PC-9 (cell line): ENCODE results near the gene HBB. TPM values are rescaled to one million over a fixed set of nuclear protein-coding genes. Genes with fewer than 3 reads are reported as not detected.

ENCODE experiments used
- BruUV-seq: library from RNA; stranded (reverse); fragments of 400-500 nt; replicated peaks from 2 replicates; lab custom pipeline; 2021; lab: Mats Ljungman, UMichigan
- CTCF ChIA-PET: fragments of 300-600 bp; sonication (Branson Sonifier 250); formaldehyde crosslinking; loops from one replicate; lab custom pipeline; 2022; ENCODE audit warnings: antibody characterized with exemption; lab: Charles Lee
- POLR2A ChIA-PET: fragments of 300-600 bp; sonication (Branson Sonifier 250); formaldehyde crosslinking; loops from one replicate; lab custom pipeline; 2022; ENCODE audit warnings: antibody characterized with exemption; ENCODE audit not compliant: unreplicated experiment; lab: Charles Lee
- DNase-seq, 2 experiments: peaks; one replicate each; pipeline versions ENCODE4 v3.0.0 to v3.0.0-alpha.2; 2015 to 2022; ENCODE audit warnings: mixed read lengths in 1 of 2
- H2AFZ ChIP-seq: fragments of 200-600 bp; sonication (generic); 2 replicates; pipeline ENCODE4 v1.8.1; 2017; ENCODE audit warnings: antibody characterized with exemption
- H3F3A ChIP-seq: fragments of 200-600 bp; sonication (generic); 2 replicates; pipeline ENCODE4 v1.8.1; 2017; ENCODE audit warnings: antibody characterized with exemption, mild to moderate bottlenecking, low read depth; ENCODE audit not compliant: insufficient read depth
- H3K27ac ChIP-seq: fragments of 200-600 bp; sonication (generic); 2 replicates; pipeline ENCODE4 v1.6.1; 2016; ENCODE audit warnings: mixed run types
- H3K27me3 ChIP-seq: fragments of 200-600 bp; sonication (generic); 2 replicates; pipeline ENCODE4 v1.6.1; 2016; ENCODE audit warnings: low read depth, mixed run types; ENCODE audit not compliant: insufficient read depth
- H3K36me3 ChIP-seq: fragments of 200-600 bp; sonication (generic); 2 replicates; pipeline ENCODE4 v1.6.1; 2016; ENCODE audit warnings: low read depth, mixed run types
- H3K4me1 ChIP-seq: fragments of 200-600 bp; sonication (generic); replicated peaks from 2 replicates; pipeline ENCODE4 v1.6.1; 2016; ENCODE audit warnings: mixed run types; ENCODE audit not compliant: insufficient read depth
- H3K4me2 ChIP-seq: fragments of 200-600 bp; sonication (generic); 2 replicates; pipeline ENCODE4 v1.6.1; 2017; ENCODE audit warnings: mixed run types
- H3K4me3 ChIP-seq: fragments of 200-600 bp; sonication (generic); 2 replicates; pipeline ENCODE4 v1.6.1; 2016; ENCODE audit warnings: mixed run types
- H3K79me2 ChIP-seq: fragments of 200-600 bp; sonication (generic); 2 replicates; pipeline ENCODE4 v1.6.1; 2017; ENCODE audit warnings: low read depth, mixed run types
- H3K9me2 ChIP-seq: fragments of 200-600 bp; sonication (generic); 2 replicates; pipeline ENCODE4 v1.8.1; 2017; ENCODE audit warnings: mild to moderate bottlenecking; ENCODE audit not compliant: insufficient read depth
- H3K9me3 ChIP-seq: fragments of 200-600 bp; sonication (generic); 2 replicates; pipeline ENCODE4 v1.8.1; 2016; ENCODE audit warnings: low read depth; ENCODE audit not compliant: insufficient read depth
- H4K20me1 ChIP-seq: fragments of 200-600 bp; sonication (generic); 2 replicates; pipeline ENCODE4 v1.8.1; 2017; ENCODE audit not compliant: insufficient read depth
- EZH2 ChIP-seq: fragments of 200-600 bp; sonication (generic); IDR thresholded peaks from 2 replicates; pipeline ENCODE4 v1.8.0; 2017; ENCODE audit warnings: antibody characterized with exemption, low read depth
- intact Hi-C: fragments of 100-400 bp; cut with micrococcal nuclease; formaldehyde crosslinking; loops from one replicate; pipeline ENCODE4 v1.10.0; 2022; ENCODE audit not compliant: unreplicated experiment
- total RNA-seq: library from RNA; stranded (reverse); gene quantifications from 2 replicates; pipeline ENCODE4 v1.2.3, GENCODE V29; 2021
- TF ChIP-seq, protein P1 (sequence below): fragments of 200-600 bp; sonication (generic); conservative IDR thresholded peaks from 2 replicates; pipeline ENCODE4 v1.6.1; 2017; ENCODE audit warnings: mixed run types, antibody characterized with exemption, mild to moderate bottlenecking, moderate library complexity

Gene HBB
- total RNA-seq, 1 experiment from 2014 or later = not detected

DNA sequence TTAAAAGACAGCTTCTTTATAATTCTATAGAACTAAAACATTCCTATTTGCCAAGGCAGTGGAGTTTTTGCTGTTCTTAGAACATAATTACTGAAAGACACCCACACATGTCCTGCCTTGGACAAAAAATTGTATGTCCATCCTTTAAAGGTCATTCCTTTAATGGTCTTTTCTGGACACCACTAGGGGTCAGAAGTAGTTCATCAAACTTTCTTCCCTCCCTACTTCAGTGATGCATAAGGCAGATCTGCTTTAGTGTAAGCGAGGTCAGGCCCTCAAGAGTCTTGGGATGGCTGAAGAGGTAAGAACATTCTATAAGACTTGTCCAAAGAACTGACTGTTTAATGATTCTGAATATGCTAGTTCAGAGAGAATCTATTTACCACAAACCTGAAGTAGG, 22.1 kb downstream of the HBB start:
- POLR2A ChIA-PET = no interaction called here
- no peaks in the 10 kb centered on the region for H3K4me1 ChIP-seq
- BruUV-seq = no TSS peak
- TF ChIP-seq, protein P1, sequence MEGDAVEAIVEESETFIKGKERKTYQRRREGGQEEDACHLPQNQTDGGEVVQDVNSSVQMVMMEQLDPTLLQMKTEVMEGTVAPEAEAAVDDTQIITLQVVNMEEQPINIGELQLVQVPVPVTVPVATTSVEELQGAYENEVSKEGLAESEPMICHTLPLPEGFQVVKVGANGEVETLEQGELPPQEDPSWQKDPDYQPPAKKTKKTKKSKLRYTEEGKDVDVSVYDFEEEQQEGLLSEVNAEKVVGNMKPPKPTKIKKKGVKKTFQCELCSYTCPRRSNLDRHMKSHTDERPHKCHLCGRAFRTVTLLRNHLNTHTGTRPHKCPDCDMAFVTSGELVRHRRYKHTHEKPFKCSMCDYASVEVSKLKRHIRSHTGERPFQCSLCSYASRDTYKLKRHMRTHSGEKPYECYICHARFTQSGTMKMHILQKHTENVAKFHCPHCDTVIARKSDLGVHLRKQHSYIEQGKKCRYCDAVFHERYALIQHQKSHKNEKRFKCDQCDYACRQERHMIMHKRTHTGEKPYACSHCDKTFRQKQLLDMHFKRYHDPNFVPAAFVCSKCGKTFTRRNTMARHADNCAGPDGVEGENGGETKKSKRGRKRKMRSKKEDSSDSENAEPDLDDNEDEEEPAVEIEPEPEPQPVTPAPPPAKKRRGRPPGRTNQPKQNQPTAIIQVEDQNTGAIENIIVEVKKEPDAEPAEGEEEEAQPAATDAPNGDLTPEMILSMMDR = peak; percentile 66
- no peak for TF ChIP-seq EZH2
- intact Hi-C loops = loop anchor here (1.0 to 2.0 kb wide), 3 partner anchors 87 to 604 kb away; partner anchors contain the start of gene OR52N2
- no peaks in the 10 kb centered on the region for H3K9me2 ChIP-seq
- no peak overlapping the region for H3K4me2 ChIP-seq
- H3K4me3 ChIP-seq = no peak overlapping the region
- CTCF ChIA-PET = no interaction called here
- H4K20me1 ChIP-seq = no peaks in the 10 kb centered on the region
- no peak overlapping the region for H2AFZ ChIP-seq
- H3K36me3 ChIP-seq = no peaks in the 10 kb centered on the region
- H3F3A ChIP-seq = no peaks in the 10 kb centered on the region
- no peak overlapping the region for H3K27ac ChIP-seq
- H3K9me3 ChIP-seq = no peaks in the 10 kb centered on the region
- H3K27me3 ChIP-seq = no peaks in the 10 kb centered on the region
- peak in 1 of 2 experiments; percentile 1 for DNase-seq
- H3K79me2 ChIP-seq = no peaks in the 10 kb centered on the region

DNA sequence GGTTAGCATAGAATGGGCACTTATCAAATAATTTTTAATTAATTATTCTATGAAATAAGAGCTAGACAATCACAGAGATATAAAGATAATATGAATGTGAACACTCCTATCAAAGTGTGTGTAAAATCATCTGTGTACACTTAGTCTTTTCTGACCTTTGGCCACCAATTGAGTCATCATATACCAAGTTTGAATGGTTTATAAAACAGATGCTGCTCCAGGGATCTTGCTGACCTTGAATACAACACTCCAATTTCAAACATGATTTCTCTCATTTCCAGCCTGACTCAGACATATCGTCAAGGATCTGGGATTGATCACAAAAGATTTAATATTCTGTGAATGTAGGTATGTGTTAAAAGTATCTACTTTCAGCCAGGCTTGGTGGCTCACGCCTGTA, 23.5 kb downstream of the HBB start:
- intact Hi-C loops = no loop called here
- Histone ChIP-seq H3K36me3 (no peaks in the 10 kb centered on the region), H3K27me3 (no peaks in the 10 kb centered on the region), H3K9me3 (no peaks in the 10 kb centered on the region), H3K9me2 (no peaks in the 10 kb centered on the region), H3F3A (no peaks in the 10 kb centered on the region), H3K4me1 (no peaks in the 10 kb centered on the region), H4K20me1 (no peaks in the 10 kb centered on the region), H3K27ac (no peak overlapping the region), H3K79me2 (no peaks in the 10 kb centered on the region), H3K4me2 (no peak overlapping the region), H2AFZ (no peak overlapping the region), H3K4me3 (no peak overlapping the region)
- BruUV-seq = no TSS peak
- POLR2A ChIA-PET = no interaction called here
- DNase-seq = no peak
- TF ChIP-seq, protein P1 = no peak
- no peak for TF ChIP-seq EZH2
- CTCF ChIA-PET = no interaction called here

DNA sequence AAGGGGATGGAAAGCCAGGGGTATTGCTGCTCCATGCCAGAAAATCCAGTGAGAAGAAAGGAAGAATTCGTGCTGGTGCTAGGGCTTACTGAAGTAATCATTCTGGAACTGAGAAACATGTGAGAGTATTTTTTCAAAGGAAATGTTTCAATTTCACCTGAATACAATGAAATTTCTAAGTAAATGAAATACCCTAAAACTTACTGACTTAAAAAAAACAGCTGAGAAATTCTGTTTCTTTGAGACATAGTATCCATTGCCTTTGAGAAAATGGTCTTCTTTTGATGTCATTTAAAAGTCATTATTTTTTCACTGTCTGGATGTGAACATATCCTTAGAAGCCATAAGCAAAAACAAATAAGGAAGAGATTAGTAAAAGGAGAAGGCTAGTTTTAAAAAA, 26.3 kb downstream of the HBB start, which contains the start of gene OR51V1:
Gene OR51V1 (minus strand): TSS at position 101 of the 400 bp plus-strand sequence. CDS start 0 bp downstream, at position 101.
- Histone ChIP-seq H2AFZ (no peak within 1 kb of the TSS), H3K4me3 (no peak within 1 kb of the TSS), H3F3A (no peaks in the 10 kb centered on the region), H3K27ac (no peak within 1 kb of the TSS), H3K36me3 (no peaks in the 10 kb centered on the region), H3K27me3 (no peaks in the 10 kb centered on the region), H3K9me2 (no peaks in the 10 kb centered on the region), H4K20me1 (no peaks in the 10 kb centered on the region), H3K4me1 (no peaks in the 10 kb centered on the region), H3K4me2 (no peak within 1 kb of the TSS), H3K9me3 (no peaks in the 10 kb centered on the region), H3K79me2 (no peaks in the 10 kb centered on the region)
- no peak for DNase-seq
- intact Hi-C loops = no loop called here
- ChIA-PET POLR2A (no interaction called here), CTCF (no interaction called here)
- TF ChIP-seq EZH2 = no peak
- TF ChIP-seq, protein P1 = no peak
- BruUV-seq = no TSS peak
